ENCODE measurements around the gene XPNPEP3.

Gene XPNPEP3

GRCh38 chr22:40976866-40977700 lies 120.1 kb downstream of the XPNPEP3 start:
- H3K36me3 Mint-ChIP-seq (ENCODE audit: low read depth), result peaks cover 7% of the 10 kb centered on the region
- no peaks in the 10 kb centered on the region for H3K9me3 Mint-ChIP-seq
- peaks cover 4% of the 10 kb centered on the region for H3K4me1 Mint-ChIP-seq (ENCODE audit: low read depth)
- H3K27me3 Mint-ChIP-seq (ENCODE audit: low read depth), result no peaks in the 10 kb centered on the region
- no peak overlapping the region for H3K27ac Mint-ChIP-seq
- no peak overlapping the region for H3K4me3 Mint-ChIP-seq

GRCh38 chr22:40979198-40979597 lies 122.2 kb downstream of the XPNPEP3 start:
- Mint-ChIP-seq H3K4me1 (ENCODE audit: low read depth) (peaks cover 4% of the 10 kb centered on the region), H3K36me3 (ENCODE audit: low read depth) (no peaks in the 10 kb centered on the region), H3K9me3 (no peaks in the 10 kb centered on the region), H3K4me3 (no peak overlapping the region), H3K27me3 (ENCODE audit: low read depth) (no peaks in the 10 kb centered on the region), H3K27ac (no peak overlapping the region)

GRCh38 chr22:40979871-40980270 lies 122.9 kb downstream of the XPNPEP3 start:
- Mint-ChIP-seq H3K27me3 (ENCODE audit: low read depth) (no peaks in the 10 kb centered on the region), H3K36me3 (ENCODE audit: low read depth) (no peaks in the 10 kb centered on the region), H3K4me1 (ENCODE audit: low read depth) (peaks cover 4% of the 10 kb centered on the region), H3K9me3 (no peaks in the 10 kb centered on the region), H3K27ac (no peak overlapping the region), H3K4me3 (no peak overlapping the region)

All from T-helper 1 cell treated with Interleukin-12 subunit alpha and Interleukin-12 subunit beta and Interleukin-4 antibody, amounts not matched to agents 30 μg/mL and 1 μg/mL, for 36 hours (primary cell).